Activated CD8-positive, alpha-beta memory T cell treated with anti-CD3 and anti-CD28 coated beads, Interleukin-2, amount 10 ng/mL, durations not matched to agents 7 days and 5 days (primary cell): Measurements from ENCODE around the gene ST8SIA3. TPM values are rescaled to one million over a fixed set of nuclear protein-coding genes. Genes with fewer than 3 reads are reported as not detected.
"Not testable (repeated sequence)": the region's sequence is repeated elsewhere in the genome, so short reads cannot be mapped to it uniquely, and the experiment has no call there.

Source experiments
- ATAC-seq: fragments of 150-1000 bp; cut with Tn5 transposase; one replicate; pipeline ENCODE4 v1.10.0; 2021; ENCODE audit warnings: moderate library complexity
- CTCF ChIA-PET: fragments of 350-600 bp; sonication (Branson Sonifier 250); formaldehyde crosslinking; loops from one replicate; lab custom pipeline; 2021; ENCODE audit warnings: antibody characterized with exemption; lab: Charles Lee
- DNase-seq: peaks from one replicate; pipeline ENCODE4 v3.0.0-alpha.2; 2020
- H3K27ac Mint-ChIP-seq: one replicate; pipeline ENCODE4 v1.8.0; 2021; ENCODE audit warnings: mild to moderate bottlenecking, mixed read lengths
- H3K27me3 Mint-ChIP-seq: one replicate; pipeline ENCODE4 v1.8.0; 2021; ENCODE audit warnings: mixed read lengths
- H3K36me3 Mint-ChIP-seq: one replicate; pipeline ENCODE4 v1.8.0; 2021; ENCODE audit warnings: mild to moderate bottlenecking, mixed read lengths
- H3K4me1 Mint-ChIP-seq: one replicate; pipeline ENCODE4 v1.8.0; 2021; ENCODE audit warnings: mixed read lengths
- H3K4me3 Mint-ChIP-seq: one replicate; pipeline ENCODE4 v1.8.0; 2021; ENCODE audit warnings: mild to moderate bottlenecking, moderate library complexity, mixed read lengths
- H3K9me3 Mint-ChIP-seq: one replicate; pipeline ENCODE4 v1.8.0; 2022; ENCODE audit warnings: low read depth, mixed read lengths
- total RNA-seq, 2 experiments: library from RNA; stranded (reverse); gene quantifications; one replicate each; pipeline ENCODE4 v1.2.3, GENCODE V29; 2021

The ST8SIA3 gene
- total RNA-seq, 2 experiments from 2014 or later = not detected

GRCh38 chr18:57390044-57390443 lies 37.7 kb downstream of the ST8SIA3 start:
- ATAC-seq (no peak), DNase-seq (no peak)
- Mint-ChIP-seq H3K36me3 (no peaks in the 10 kb centered on the region), H3K4me3 (no peak overlapping the region), H3K9me3 (no peaks in the 10 kb centered on the region), H3K27me3 (peaks cover 3% of the 10 kb centered on the region), H3K4me1 (no peaks in the 10 kb centered on the region), H3K27ac (no peak overlapping the region)
- CTCF ChIA-PET = no interaction called here

GRCh38 chr18:57394749-57395148 lies 42.4 kb downstream of the ST8SIA3 start:
- ATAC-seq, CTCF ChIA-PET, DNase-seq, H3K4me3 Mint-ChIP-seq, H3K27me3 Mint-ChIP-seq, H3K9me3 Mint-ChIP-seq, H3K4me1 Mint-ChIP-seq, H3K36me3 Mint-ChIP-seq, H3K27ac Mint-ChIP-seq: not testable (repeated sequence)

GRCh38 chr18:57396831-57397230 lies 44.5 kb downstream of the ST8SIA3 start:
- H3K4me1 Mint-ChIP-seq, CTCF ChIA-PET, ATAC-seq, H3K36me3 Mint-ChIP-seq, H3K9me3 Mint-ChIP-seq, H3K27me3 Mint-ChIP-seq, H3K4me3 Mint-ChIP-seq, DNase-seq, H3K27ac Mint-ChIP-seq: not testable (repeated sequence)

GRCh38 chr18:57397440-57398132 lies 45.2 kb downstream of the ST8SIA3 start:
- no peak overlapping the region for H3K4me3 Mint-ChIP-seq
- H3K27me3 Mint-ChIP-seq = no peaks in the 10 kb centered on the region
- peaks cover 4% of the 10 kb centered on the region for H3K9me3 Mint-ChIP-seq
- H3K4me1 Mint-ChIP-seq = no peaks in the 10 kb centered on the region
- ATAC-seq = no peak
- CTCF ChIA-PET = no interaction called here
- DNase-seq = no peak
- H3K36me3 Mint-ChIP-seq = no peaks in the 10 kb centered on the region
- H3K27ac Mint-ChIP-seq = no peak overlapping the region

- Mint-ChIP-seq H3K9me3 (no peaks in the 10 kb centered on the region), H3K27ac (no peak overlapping the region), H3K4me1 (no peaks in the 10 kb centered on the region), H3K36me3 (no peaks in the 10 kb centered on the region), H3K27me3 (no peaks in the 10 kb centered on the region), H3K4me3 (no peak overlapping the region)
- ATAC-seq (no peak), DNase-seq (no peak)
- CTCF ChIA-PET = no interaction called here
Measured at GRCh38 chr18:57404345-57404744, 52.0 kb downstream of the ST8SIA3 start.

- Mint-ChIP-seq H3K4me3 (no peak overlapping the region), H3K4me1 (no peaks in the 10 kb centered on the region)
Measured at GRCh38 chr18:57409650-57410049, 57.3 kb downstream of the ST8SIA3 start.

GRCh38 chr18:57410749-57411148 lies 58.4 kb downstream of the ST8SIA3 start:
- Mint-ChIP-seq H3K36me3 (no peaks in the 10 kb centered on the region), H3K27me3 (peaks cover 5% of the 10 kb centered on the region), H3K4me1 (no peaks in the 10 kb centered on the region), H3K4me3 (no peak overlapping the region), H3K9me3 (no peaks in the 10 kb centered on the region), H3K27ac (no peak overlapping the region)
- CTCF ChIA-PET = no interaction called here
- DNase-seq = no peak
- ATAC-seq = no peak

More at GRCh38 chr18:57409650-57410049, 57.3 kb downstream of the ST8SIA3 start:
- Mint-ChIP-seq H3K36me3 (no peaks in the 10 kb centered on the region), H3K27ac (no peak overlapping the region), H3K9me3 (no peaks in the 10 kb centered on the region), H3K27me3 (peaks cover 5% of the 10 kb centered on the region)
- CTCF ChIA-PET = no interaction called here
- ATAC-seq = no peak
- DNase-seq = no peak

- Mint-ChIP-seq H3K4me1 (no peaks in the 10 kb centered on the region), H3K27me3 (peaks cover 7% of the 10 kb centered on the region)
- CTCF ChIA-PET = no interaction called here
Measured at GRCh38 chr18:57416542-57416941, 64.2 kb downstream of the ST8SIA3 start.

More at GRCh38 chr18:57416542-57416941, 64.2 kb downstream of the ST8SIA3 start:
- no peak overlapping the region for H3K27ac Mint-ChIP-seq
- no peaks in the 10 kb centered on the region for H3K9me3 Mint-ChIP-seq
- DNase-seq (no peak), ATAC-seq (no peak)
- H3K4me3 Mint-ChIP-seq = no peak overlapping the region
- H3K36me3 Mint-ChIP-seq = no peaks in the 10 kb centered on the region

Other genes with a start within 250 kb of the ST8SIA3 start
- not detected for gene BOD1L2, start 205.5 kb upstream of the ST8SIA3 start, total RNA-seq
- not detected for gene ONECUT2, start 82.8 kb downstream of the ST8SIA3 start, total RNA-seq
- gene FECH, start 234.1 kb downstream of the ST8SIA3 start, total RNA-seq = 10 to 100 TPM; 28.2 to 28.8 TPM